ENCODE data around the gene COPA. TPM values are rescaled to one million over a fixed set of nuclear protein-coding genes. Genes with fewer than 3 reads are reported as not detected.
"Not testable (repeated sequence)": the region's sequence is repeated elsewhere in the genome, so short reads cannot be mapped to it uniquely, and the experiment has no call there.

COPA gene
- polyA plus RNA-seq (2012; ENCODE audit: low read depth, missing spikeins): 78.7 TPM

- DNase-seq (ENCODE audit: insufficient read length, low spot score) (peak; percentile 63), FAIRE-seq (peak; percentile 96)
- peak; percentile 56; the same call in 1 of the 2 replicates for TF ChIP-seq POU2F2 (IDR thresholded peaks at IDR 0.05; ENCODE audit: low read depth, low read length)
- peak; percentile 92 for TF ChIP-seq TAF1 (IDR thresholded peaks at IDR 0.05; ENCODE audit: low read depth, low read length)
- TF ChIP-seq POLR2A (IDR thresholded peaks at IDR 0.05; ENCODE audit: low read depth, low read length): peak; percentile 97
- TF ChIP-seq PAX5 (IDR thresholded peaks at IDR 0.05; ENCODE audit: insufficient read depth, low read length, severe bottlenecking): peak; percentile 62
- TF ChIP-seq POLR2AphosphoS5 (IDR thresholded peaks at IDR 0.05; ENCODE audit: low read depth, low read length): peak; percentile 90
- TF ChIP-seq SPI1 (IDR thresholded peaks at IDR 0.05; ENCODE audit: low read depth, low read length): peak; percentile 51; the same call in 1 of the 2 replicates
These were observed at the start of gene COPA, which contains the start of gene NCSTN for GRCh38 chr1:160342953-160343869. COPA (minus strand) TSS chr1:160343250; CDS start chr1:160343170, 80 bp downstream. NCSTN (plus strand) TSS chr1:160343383; CDS start chr1:160343397, 14 bp downstream.

DNA sequence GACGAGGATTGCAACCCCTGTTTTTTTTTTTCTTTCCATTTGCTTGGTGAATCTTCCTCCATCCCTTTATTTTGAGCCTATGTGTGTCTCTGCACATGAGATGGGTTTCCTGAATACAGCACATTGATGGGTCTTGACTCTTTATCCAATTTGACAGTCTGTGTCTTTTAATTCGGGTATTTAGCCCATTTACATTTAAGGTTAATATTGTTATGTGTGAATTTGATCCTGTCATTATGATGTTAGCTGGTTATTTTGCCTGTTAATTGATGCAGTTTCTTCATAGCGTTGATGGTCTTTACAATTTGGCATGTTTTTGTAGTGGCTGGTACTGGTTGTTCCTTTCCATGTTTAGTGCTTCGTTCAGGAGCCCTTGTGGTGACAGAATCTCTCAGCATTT lies 45.4 kb upstream of the COPA start:
- not testable (repeated sequence) for FAIRE-seq; DNase-seq (ENCODE audit: insufficient read length, low spot score)

GRCh38 chr1:160384812-160385211 lies 41.8 kb upstream of the COPA start:
- FAIRE-seq; DNase-seq (ENCODE audit: insufficient read length, low spot score): not testable (repeated sequence)

DNA sequence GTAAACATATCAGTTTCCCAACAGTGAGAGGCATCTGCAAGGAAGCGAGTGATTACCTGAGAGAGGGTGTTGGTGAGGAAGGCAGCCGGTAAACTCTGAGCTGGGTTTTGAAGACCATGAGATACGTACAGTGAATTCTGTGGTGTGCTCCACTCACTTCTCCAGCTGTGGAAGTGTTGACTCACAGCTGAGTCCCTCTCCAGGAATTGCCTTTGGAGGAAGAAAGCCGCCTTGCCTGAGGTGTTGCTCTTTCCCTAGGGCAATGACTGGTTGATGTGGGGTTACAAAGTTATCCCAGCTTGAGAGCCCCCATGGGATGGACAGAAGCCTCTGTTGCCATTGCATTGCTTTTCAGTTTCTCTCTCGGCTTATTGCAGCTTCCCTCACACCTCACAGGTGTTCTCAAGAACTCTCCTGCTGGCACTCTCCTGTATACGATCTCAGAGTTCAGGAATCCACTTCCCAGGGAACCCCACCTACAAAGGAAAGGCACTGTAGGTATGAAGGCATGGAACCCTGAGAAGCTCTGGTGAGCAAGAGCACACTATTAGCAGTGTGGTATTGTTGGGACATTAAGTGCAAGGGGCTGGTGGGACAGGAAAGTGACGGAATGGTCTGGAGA lies 34.6 kb upstream of the COPA start:
- TF ChIP-seq POU2F2 (IDR thresholded peaks at IDR 0.05; ENCODE audit: low read depth, low read length): no peak
- no peak for TF ChIP-seq POLR2A (IDR thresholded peaks at IDR 0.05; ENCODE audit: low read depth, low read length)
- TF ChIP-seq POLR2AphosphoS5 (IDR thresholded peaks at IDR 0.05; ENCODE audit: low read depth, low read length): no peak
- no peak for TF ChIP-seq TAF1 (IDR thresholded peaks at IDR 0.05; ENCODE audit: low read depth, low read length)
- TF ChIP-seq PAX5 (IDR thresholded peaks at IDR 0.05; ENCODE audit: insufficient read depth, low read length, severe bottlenecking): no peak
- no peak for TF ChIP-seq SPI1 (IDR thresholded peaks at IDR 0.05; ENCODE audit: low read depth, low read length)
- no peak for DNase-seq (ENCODE audit: insufficient read length, low spot score)
- no peak for FAIRE-seq

DNA sequence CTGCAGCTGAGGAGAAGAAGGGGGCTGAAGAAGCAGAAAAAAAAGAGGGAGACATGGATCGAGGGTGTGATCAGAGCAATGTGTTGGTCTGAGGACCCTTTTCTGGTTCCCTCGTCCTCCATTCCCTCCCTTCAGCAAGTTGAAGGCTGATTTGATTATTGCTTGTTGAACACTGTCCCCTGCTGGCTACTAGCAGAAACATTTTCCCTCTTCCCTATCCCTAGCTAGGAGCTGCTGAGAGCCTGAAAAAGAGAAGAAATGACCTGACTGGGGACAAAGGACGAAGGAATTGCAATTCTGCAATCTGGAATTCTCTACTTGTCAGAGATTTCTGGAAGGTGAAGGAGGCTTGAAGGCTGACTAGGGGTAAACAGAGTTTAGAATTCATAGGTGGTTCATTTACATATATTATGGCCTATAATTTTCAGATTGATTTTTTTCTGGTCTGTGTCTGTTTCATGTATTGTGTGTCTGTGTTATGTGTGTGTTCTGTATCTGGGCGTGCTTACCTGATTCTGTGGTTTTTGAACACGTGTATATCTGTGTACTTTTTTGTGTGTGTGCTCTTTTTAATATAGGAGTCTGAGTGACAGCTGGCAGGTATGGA lies 33.6 kb upstream of the COPA start:
- no peak for DNase-seq (ENCODE audit: insufficient read length, low spot score)
- FAIRE-seq: peak; percentile 93
- TF ChIP-seq PAX5 (IDR thresholded peaks at IDR 0.05; ENCODE audit: insufficient read depth, low read length, severe bottlenecking) (no peak), SPI1 (IDR thresholded peaks at IDR 0.05; ENCODE audit: low read depth, low read length) (peak; percentile 41; the same call in 1 of the 2 replicates), POU2F2 (IDR thresholded peaks at IDR 0.05; ENCODE audit: low read depth, low read length) (no peak), POLR2A (IDR thresholded peaks at IDR 0.05; ENCODE audit: low read depth, low read length) (no peak), TAF1 (IDR thresholded peaks at IDR 0.05; ENCODE audit: low read depth, low read length) (no peak), POLR2AphosphoS5 (IDR thresholded peaks at IDR 0.05; ENCODE audit: low read depth, low read length) (no peak)

- no peak for FAIRE-seq
- TF ChIP-seq POLR2A (IDR thresholded peaks at IDR 0.05; ENCODE audit: low read depth, low read length) (no peak), SPI1 (IDR thresholded peaks at IDR 0.05; ENCODE audit: low read depth, low read length) (no peak), POLR2AphosphoS5 (IDR thresholded peaks at IDR 0.05; ENCODE audit: low read depth, low read length) (no peak), TAF1 (IDR thresholded peaks at IDR 0.05; ENCODE audit: low read depth, low read length) (no peak), POU2F2 (IDR thresholded peaks at IDR 0.05; ENCODE audit: low read depth, low read length) (no peak), PAX5 (IDR thresholded peaks at IDR 0.05; ENCODE audit: insufficient read depth, low read length, severe bottlenecking) (no peak)
- DNase-seq (ENCODE audit: insufficient read length, low spot score): no peak
These were observed 32.9 kb upstream of the COPA start for GRCh38 chr1:160375788-160376524.

DNA sequence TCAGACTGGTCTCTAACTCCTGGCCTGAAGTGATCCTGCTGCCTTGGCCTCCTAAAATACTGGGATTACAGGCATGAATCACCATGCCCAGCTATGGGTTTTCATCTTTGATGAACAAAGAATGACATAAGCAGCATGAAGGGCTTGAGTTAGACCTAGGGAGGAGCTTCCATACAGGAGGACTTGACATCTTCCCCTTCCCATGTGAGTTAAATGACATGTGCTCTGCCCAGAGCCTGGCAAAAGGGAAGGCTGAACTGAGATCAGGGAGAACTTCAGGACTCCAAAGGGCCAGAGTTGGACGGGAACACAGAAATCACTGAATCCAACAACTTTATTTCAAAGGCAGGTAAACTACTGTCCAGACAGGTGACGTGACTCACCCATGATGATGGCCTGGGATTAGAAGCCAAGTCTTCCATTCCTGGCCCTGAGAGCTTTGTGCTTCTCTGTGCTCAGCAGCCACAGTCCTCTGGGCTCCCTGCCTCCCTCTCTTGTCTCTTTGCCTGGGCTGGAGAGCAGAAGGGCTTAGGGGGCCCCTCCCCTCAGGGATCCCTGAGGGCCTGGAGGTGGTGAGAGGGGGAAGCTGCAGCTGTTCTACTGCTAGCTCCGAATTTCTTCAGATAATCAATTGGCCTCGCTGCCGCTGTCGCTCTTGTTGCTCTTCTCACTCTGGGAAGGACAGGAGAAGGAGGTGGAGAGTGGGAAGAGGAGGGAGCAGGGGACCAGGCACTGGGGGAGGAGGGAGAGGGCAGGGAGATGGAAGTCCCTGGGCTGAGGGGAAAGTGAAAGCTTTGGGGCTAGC lies 31.5 kb upstream of the COPA start:
- FAIRE-seq (peak; percentile 5), DNase-seq (ENCODE audit: insufficient read length, low spot score) (no peak)
- TF ChIP-seq POU2F2 (IDR thresholded peaks at IDR 0.05; ENCODE audit: low read depth, low read length): no peak
- no peak for TF ChIP-seq POLR2A (IDR thresholded peaks at IDR 0.05; ENCODE audit: low read depth, low read length)

GRCh38 chr1:160373696-160374095 lies 30.6 kb upstream of the COPA start:
- no peak for DNase-seq (ENCODE audit: insufficient read length, low spot score)
- no peak for FAIRE-seq
- TF ChIP-seq SPI1 (IDR thresholded peaks at IDR 0.05; ENCODE audit: low read depth, low read length): no peak
- no peak for TF ChIP-seq POLR2A (IDR thresholded peaks at IDR 0.05; ENCODE audit: low read depth, low read length)
- no peak for TF ChIP-seq POU2F2 (IDR thresholded peaks at IDR 0.05; ENCODE audit: low read depth, low read length)
- no peak for TF ChIP-seq TAF1 (IDR thresholded peaks at IDR 0.05; ENCODE audit: low read depth, low read length)

- TF ChIP-seq SPI1 (IDR thresholded peaks at IDR 0.05; ENCODE audit: low read depth, low read length): no peak
- no peak for TF ChIP-seq POU2F2 (IDR thresholded peaks at IDR 0.05; ENCODE audit: low read depth, low read length)
- no peak for TF ChIP-seq POLR2A (IDR thresholded peaks at IDR 0.05; ENCODE audit: low read depth, low read length)
- TF ChIP-seq PAX5 (IDR thresholded peaks at IDR 0.05; ENCODE audit: insufficient read depth, low read length, severe bottlenecking): no peak
- no peak for TF ChIP-seq TAF1 (IDR thresholded peaks at IDR 0.05; ENCODE audit: low read depth, low read length)
- no peak for TF ChIP-seq POLR2AphosphoS5 (IDR thresholded peaks at IDR 0.05; ENCODE audit: low read depth, low read length)
- no peak for DNase-seq (ENCODE audit: insufficient read length, low spot score)
- FAIRE-seq: no peak
These were observed 28.7 kb upstream of the COPA start for GRCh38 chr1:160371756-160372155.
